Muscle of leg (tissue), 11 donors: ENCODE data around the gene ZNF8. TPM values are rescaled to one million over a fixed set of nuclear protein-coding genes. Genes with fewer than 3 reads are reported as not detected.
"Not testable (repeated sequence)": the region's sequence is repeated elsewhere in the genome, so short reads cannot be mapped to it uniquely, and the experiment has no call there.

Experiments used
- DNase-seq: peaks from one replicate; pipeline ENCODE4 v3.0.0; 2013
- H3K27ac ChIP-seq: one replicate; pipeline ENCODE4 v1.5.1; 2013; ENCODE audit warnings: mild to moderate bottlenecking, low read length, control low read depth
- H3K27me3 ChIP-seq: one replicate; pipeline ENCODE4 v1.6.1; 2013; ENCODE audit warnings: low read length; ENCODE audit not compliant: control insufficient read depth, insufficient read depth
- H3K36me3 ChIP-seq: one replicate; pipeline ENCODE4 v1.6.1; 2013; ENCODE audit warnings: low read length; ENCODE audit not compliant: control insufficient read depth, insufficient read depth
- H3K4me1 ChIP-seq: one replicate; pipeline ENCODE4 v1.6.1; 2013; ENCODE audit warnings: low read length; ENCODE audit not compliant: control insufficient read depth, insufficient read depth
- H3K4me3 ChIP-seq: one replicate; pipeline ENCODE4 v1.5.1; 2013; ENCODE audit warnings: low read length, control low read depth
- H3K9me3 ChIP-seq: replicated peaks from 2 replicates; pipeline ENCODE4 v1.6.1; 2013; ENCODE audit warnings: low read depth, low read length; ENCODE audit not compliant: control insufficient read depth
- WGBS: methylation state at CpG from one replicate; pipeline ENCODE4 v1.1.5; 2013; ENCODE audit warnings: missing lambda C conversion rate; ENCODE audit not compliant: insufficient coverage; 5-methylcytosine and 5-hydroxymethylcytosine counted together
- polyA plus RNA-seq, 8 donors: library from polyadenylated mRNA; unstranded; fragments of 120-200 nt; gene quantifications; one replicate each; pipeline versions ENCODE4 v1.2.1 to v1.2.3, GENCODE V29; 2013; ENCODE audit warnings: inconsistent platforms in 1 of 8, low replicate concordance in 1 of 8; ENCODE audit not compliant: insufficient read length in 8 of 8, insufficient read depth in 1 of 8
- total RNA-seq: library from RNA; stranded (reverse); fragments of 120-200 nt; gene quantifications from one replicate; pipeline ENCODE4 v1.2.4, GENCODE V29; 2013

The ZNF8 gene
- total and polyA plus RNA-seq, 9 donors = 2.6 to 5.9 (median 4.5) TPM

DNA sequence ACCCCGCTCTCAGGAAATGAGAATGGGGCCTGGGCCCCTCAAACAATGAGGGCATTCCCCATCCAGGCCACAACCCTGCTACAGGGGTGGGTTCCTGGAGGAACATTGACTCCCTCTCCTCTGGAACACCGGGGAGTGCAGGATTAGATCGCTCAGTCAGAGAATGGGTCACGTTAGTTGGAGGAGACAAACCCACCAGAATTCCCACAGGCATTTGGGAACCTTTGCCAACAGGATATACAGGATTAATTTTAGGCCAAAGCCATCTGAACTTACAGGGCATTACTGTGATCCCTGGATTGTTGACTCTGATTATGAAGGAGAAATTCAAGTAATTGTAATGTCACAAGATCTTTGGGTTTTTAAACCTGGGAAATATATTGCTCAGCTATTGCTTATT, 29.0 kb downstream of the ZNF8 start:
- H3K27ac ChIP-seq = no peak overlapping the region
- no peak for DNase-seq
- H3K4me1 ChIP-seq = peaks cover 5% of the 10 kb centered on the region
- no peaks in the 10 kb centered on the region for H3K27me3 ChIP-seq
- no peaks in the 10 kb centered on the region for H3K9me3 ChIP-seq
- H3K4me3 ChIP-seq = no peak overlapping the region
- WGBS = 80% methylated on average over 2 of the region's 4 CpGs
- H3K36me3 ChIP-seq = peaks cover 36% of the 10 kb centered on the region

DNA sequence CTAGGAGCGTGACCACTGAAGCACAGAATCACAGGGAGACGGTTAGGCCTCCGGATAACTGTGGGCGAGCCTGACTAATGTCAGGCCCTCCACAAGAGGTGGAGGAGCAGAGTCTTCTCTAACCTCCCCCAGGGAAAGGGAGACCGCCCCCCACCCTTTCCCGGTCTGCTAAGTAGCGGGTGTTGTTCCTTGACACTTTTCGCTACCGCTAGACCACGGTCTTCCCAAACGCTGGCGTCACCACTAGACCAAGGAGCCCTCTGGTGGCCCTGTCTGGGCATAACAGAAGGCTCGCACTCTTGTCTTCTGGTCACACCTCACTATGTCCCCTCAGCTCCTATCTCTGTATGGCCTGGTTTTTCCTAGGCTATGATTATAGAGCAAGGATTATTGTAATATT, 31.9 kb downstream of the ZNF8 start:
- H3K36me3 ChIP-seq = peaks cover 59% of the 10 kb centered on the region
- DNase-seq = peak; percentile 27
- not testable (repeated sequence) for H3K27ac ChIP-seq, H3K27me3 ChIP-seq, H3K9me3 ChIP-seq, H3K4me1 ChIP-seq, H3K4me3 ChIP-seq
- no CpG with 5 or more reads among the region's 13 CpGs for WGBS

DNA sequence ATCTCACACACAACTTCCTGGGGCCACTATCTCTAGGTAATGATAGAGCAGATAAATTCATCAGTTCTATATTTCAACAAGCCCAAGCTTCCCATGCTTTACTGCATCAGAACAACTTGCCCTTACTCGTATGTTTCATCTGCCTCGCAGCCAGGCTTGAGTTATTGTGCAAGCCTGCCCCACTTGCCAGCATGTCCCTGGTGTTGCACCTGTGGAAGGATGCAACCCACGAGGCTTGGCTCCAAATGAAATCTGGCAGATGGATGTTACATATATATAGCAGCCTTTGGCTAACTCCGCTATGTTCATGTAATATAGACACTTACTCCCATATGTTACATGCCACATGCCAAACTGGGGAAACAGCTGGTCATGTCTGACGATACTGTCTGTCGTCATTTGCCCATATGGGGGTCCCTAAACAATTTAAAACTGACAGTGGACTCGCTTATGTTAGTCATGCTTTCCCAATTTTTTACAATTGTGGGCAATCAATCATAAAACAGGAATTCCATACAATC, 32.6 kb downstream of the ZNF8 start:
- Histone ChIP-seq H3K4me1 (no peaks in the 10 kb centered on the region), H3K36me3 (peaks cover 63% of the 10 kb centered on the region), H3K27me3 (no peaks in the 10 kb centered on the region), H3K4me3 (no peak overlapping the region), H3K27ac (no peak overlapping the region), H3K9me3 (no peaks in the 10 kb centered on the region)
- 89% methylated on average over 5 of the region's 7 CpGs for WGBS
- no peak for DNase-seq

DNA sequence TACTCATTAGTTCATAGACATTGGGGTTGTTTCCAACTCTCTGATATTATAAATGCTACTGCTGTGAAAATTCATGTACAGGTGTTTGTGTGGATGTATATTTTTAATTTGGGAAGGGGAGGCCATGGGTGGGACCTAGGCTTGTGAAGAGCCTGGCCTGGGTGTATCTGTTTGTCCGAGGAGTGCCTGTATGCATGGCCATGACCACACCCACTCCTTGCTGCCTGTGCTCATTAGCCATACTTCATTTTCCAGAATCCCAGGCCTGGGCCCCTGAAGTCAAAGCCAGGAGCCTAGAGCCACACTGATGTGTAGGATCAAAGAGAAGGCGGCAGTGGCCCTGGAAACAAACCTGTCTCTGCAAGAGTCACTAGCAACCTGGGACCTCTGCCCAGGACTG, 36.8 kb downstream of the ZNF8 start:
- H3K27me3 ChIP-seq = no peaks in the 10 kb centered on the region
- 100% methylated on average over 1 of the region's 2 CpGs for WGBS
- peaks cover 44% of the 10 kb centered on the region for H3K36me3 ChIP-seq
- no peaks in the 10 kb centered on the region for H3K9me3 ChIP-seq
- DNase-seq = no peak
- no peak overlapping the region for H3K27ac ChIP-seq
- H3K4me3 ChIP-seq = no peak overlapping the region
- no peaks in the 10 kb centered on the region for H3K4me1 ChIP-seq

DNA sequence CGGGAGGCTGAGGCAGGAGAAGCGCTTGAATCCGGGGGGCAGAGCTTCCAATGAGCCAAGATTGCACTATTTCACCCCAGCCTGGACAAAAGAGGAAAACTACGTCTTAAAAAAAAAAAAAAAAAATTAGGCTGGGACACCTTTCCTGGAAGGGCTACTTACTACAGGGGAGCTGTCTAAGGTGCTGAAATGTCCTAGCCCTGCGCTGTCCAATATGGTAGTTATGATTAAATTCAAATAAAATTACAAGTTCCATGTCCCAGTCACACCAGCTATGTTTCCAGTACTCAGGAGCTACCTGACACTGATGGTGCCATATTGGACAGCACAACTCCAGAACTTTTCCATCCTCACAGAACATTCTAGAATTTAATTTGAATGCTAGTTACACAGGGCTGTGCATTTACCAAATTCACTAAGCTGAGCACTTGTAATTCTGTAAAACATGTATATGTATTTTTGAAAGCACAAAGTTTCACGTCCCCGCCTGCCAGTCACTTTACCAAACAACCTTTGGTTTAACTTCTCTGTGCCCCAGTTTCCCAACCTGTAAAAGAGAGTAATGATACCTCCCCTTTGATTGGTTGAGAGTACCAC, 38.8 kb downstream of the ZNF8 start:
- no CpG with 5 or more reads among the region's 7 CpGs for WGBS

DNA sequence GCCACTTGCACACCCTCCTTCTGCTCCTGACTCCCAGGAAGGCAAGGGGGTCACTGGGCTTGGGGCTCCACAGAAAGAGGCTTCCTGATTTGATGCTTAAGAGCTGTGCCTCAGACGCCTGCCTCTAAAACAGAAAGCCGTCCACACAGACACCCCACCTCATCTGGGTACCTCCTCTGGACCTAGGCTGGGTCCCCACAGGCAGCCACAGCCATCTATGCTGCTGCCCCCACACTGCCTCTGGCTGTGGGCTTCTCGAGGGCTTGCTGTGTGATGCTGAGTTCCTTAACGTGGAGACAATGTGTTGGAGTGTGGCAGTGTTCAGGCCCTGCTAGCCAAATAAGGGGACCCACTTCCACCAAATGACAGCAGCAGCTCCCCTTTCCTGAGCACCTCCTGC, 39.5 kb downstream of the ZNF8 start:
- no CpG with 5 or more reads among the region's 4 CpGs for WGBS

More for the DNA sequence above, 38.8 kb downstream of the ZNF8 start:
- H3K27ac ChIP-seq = no peak overlapping the region
- no peaks in the 10 kb centered on the region for H3K9me3 ChIP-seq
- DNase-seq = peak; percentile 51
- H3K4me3 ChIP-seq = no peak overlapping the region
- peaks cover 31% of the 10 kb centered on the region for H3K36me3 ChIP-seq
- H3K27me3 ChIP-seq = no peaks in the 10 kb centered on the region
- H3K4me1 ChIP-seq = no peaks in the 10 kb centered on the region

DNA sequence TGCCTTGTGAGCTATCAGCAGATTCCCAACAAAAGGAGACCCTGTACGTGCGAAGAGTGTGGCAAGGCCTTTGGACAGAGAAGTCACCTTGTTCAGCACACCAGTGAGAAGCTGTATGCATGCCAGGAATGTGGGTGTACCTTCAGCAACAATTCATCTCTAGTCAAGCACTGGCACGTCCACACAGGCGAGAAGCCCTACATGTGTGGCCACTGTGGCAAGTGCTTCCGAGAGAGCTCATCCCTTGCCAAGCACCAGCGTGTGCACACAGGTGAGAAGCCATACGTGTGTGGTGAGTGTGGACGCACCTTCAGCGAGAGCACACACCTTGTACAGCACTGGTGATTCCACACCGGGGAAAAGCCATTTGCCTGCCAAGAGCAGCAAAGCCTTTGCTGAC, 40.5 kb downstream of the ZNF8 start:
- Histone ChIP-seq H3K27ac (no peak overlapping the region), H3K27me3 (no peaks in the 10 kb centered on the region), H3K36me3 (peaks cover 23% of the 10 kb centered on the region), H3K4me1 (no peaks in the 10 kb centered on the region), H3K4me3 (no peak overlapping the region), H3K9me3 (no peaks in the 10 kb centered on the region)
- DNase-seq = no peak
- 92% methylated on average over 10 of the region's 10 CpGs for WGBS

More for the DNA sequence above, 39.5 kb downstream of the ZNF8 start:
- H3K9me3 ChIP-seq = no peaks in the 10 kb centered on the region
- H3K27ac ChIP-seq = no peak overlapping the region
- H3K36me3 ChIP-seq = peaks cover 27% of the 10 kb centered on the region
- no peaks in the 10 kb centered on the region for H3K27me3 ChIP-seq
- no peak overlapping the region for H3K4me3 ChIP-seq
- H3K4me1 ChIP-seq = no peaks in the 10 kb centered on the region
- DNase-seq = no peak

DNA sequence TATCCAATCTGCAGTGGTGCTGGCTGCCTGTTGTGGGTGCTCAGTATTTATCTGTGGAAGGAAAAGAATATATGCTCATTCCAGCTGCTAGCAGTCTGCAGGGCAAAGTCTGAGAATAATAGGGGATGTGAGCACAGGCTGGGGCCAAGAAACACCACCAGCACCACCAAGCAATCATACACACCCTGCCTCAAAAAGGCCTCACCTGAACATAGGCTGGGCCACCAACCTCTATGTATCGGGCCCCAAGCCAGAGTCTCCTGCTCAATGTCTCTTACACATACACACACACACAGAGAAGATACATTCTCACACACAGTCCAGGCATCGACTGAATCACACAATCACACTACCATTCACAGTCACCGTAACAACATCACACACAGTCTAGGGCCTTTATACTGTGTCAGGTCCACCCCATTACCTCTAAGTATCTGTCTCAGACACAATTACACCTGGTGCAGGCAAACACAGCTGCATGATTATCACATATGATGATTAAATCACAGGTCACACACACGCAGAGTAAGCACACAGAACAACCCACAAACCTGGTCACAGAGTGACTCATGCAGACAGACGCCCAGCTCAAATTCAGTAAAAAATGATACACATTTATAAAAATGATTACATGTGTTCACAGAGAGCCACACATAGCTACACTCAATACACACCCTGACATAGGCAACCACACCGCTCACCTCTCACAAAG, 46.7 kb downstream of the ZNF8 start:
- Histone ChIP-seq H3K27me3 (no peaks in the 10 kb centered on the region), H3K4me1 (peaks cover 24% of the 10 kb centered on the region), H3K36me3 (peaks cover 13% of the 10 kb centered on the region), H3K9me3 (no peaks in the 10 kb centered on the region), H3K4me3 (no peak overlapping the region), H3K27ac (no peak overlapping the region)
- 97% methylated on average over 3 of the region's 6 CpGs for WGBS
- DNase-seq = no peak

DNA sequence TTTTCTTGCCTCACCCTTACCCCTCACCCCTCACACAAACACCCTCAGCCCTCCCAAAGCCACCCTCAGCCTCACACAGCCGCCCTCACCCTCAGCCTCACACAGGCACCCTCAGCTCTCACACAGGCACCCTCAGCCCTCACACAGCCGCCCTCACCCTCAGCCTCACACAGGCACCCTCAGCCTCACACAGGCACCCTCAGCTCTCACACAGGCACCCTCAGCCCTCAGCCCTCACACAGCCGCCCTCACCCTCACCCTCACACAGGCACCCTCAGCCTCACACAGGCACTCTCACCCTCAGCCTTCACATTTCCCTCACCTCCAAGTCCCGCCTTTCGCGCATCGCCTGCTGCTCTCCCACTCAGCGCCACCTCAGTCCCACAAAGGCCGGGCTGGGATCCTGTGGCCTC, 47.8 kb downstream of the ZNF8 start:
- Histone ChIP-seq H3K27ac (peak overlapping the region; percentile 96), H3K4me1 (peaks cover 24% of the 10 kb centered on the region), H3K4me3 (peak overlapping the region; percentile 96), H3K36me3 (peaks cover 13% of the 10 kb centered on the region), H3K27me3 (no peaks in the 10 kb centered on the region), H3K9me3 (no peaks in the 10 kb centered on the region)
- DNase-seq = no peak
- WGBS = 0% methylated on average over 9 of the region's 9 CpGs

DNA sequence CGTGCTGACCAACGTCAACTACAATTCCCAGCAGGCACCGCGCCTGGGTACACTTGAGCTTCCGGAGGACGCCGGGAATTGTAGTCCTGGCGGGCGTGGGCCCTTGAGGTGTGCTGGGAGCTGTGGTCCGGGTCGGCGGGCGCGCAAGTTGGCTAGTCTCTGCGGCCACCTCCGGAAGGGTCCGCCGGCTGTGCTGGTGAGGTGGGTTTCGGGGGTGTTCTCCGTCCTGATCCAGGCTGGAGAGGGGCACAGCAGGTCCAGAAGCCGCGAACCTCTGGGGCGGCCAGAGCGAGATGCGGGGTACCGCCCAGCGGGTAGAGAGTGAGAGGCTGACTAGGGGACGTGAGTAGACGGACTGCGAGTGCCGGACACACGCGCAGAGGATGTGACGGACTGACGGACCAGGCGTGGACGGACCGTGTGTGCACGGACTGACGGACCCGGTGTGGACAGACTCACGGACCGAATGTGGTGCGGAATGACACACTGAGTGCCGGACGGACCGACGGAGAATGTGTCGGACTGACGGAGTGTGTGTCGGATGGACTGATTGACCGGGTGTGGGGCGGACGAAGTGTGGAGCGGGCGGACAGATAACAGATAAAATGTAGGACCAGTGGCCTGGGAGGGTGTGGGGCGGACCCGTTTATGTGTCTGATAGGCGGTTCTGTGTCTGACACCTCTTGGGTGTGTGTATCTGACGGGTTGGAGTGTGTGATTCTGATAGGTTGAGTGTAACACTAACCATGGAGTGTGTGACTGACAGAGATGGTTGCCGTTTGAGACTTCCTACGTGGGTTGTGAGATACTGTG, 48.4 kb downstream of the ZNF8 start, which contains the start of gene ZSCAN22:
ZSCAN22 (plus strand) TSS at position 81 of the 813 bp plus-strand sequence. CDS start 7,809 bp downstream, outside the sequence.
- peak; percentile 99 for DNase-seq
- under 1% methylated on average over 56 of the region's 62 CpGs for WGBS
- Histone ChIP-seq H3K9me3 (no peaks in the 10 kb centered on the region), H3K4me1 (peaks cover 24% of the 10 kb centered on the region), H3K4me3 (peak within 1 kb of the TSS; percentile 96), H3K27ac (peak within 1 kb of the TSS; percentile 96), H3K27me3 (no peaks in the 10 kb centered on the region), H3K36me3 (peaks cover 13% of the 10 kb centered on the region)
